OCI-LY7 (cell line): Measurements from ENCODE around the gene SPATA6. TPM values are rescaled to one million over a fixed set of nuclear protein-coding genes. Genes with fewer than 3 reads are reported as not detected.

Source experiments
- BruUV-seq: library from RNA; stranded (reverse); fragments of 400-500 nt; replicated peaks from 2 replicates; lab custom pipeline; 2021; lab: Mats Ljungman, UMichigan
- CTCF ChIA-PET: fragments of 300-600 bp; sonication (Branson Sonifier 250); formaldehyde crosslinking; loops from one replicate; lab custom pipeline; 2022; ENCODE audit warnings: antibody characterized with exemption; ENCODE audit not compliant: unreplicated experiment; lab: Charles Lee
- POLR2A ChIA-PET: fragments of 300-600 bp; sonication (Branson Sonifier 250); formaldehyde crosslinking; loops from one replicate; lab custom pipeline; 2022; ENCODE audit warnings: antibody characterized with exemption; lab: Charles Lee
- DNase-seq: peaks from one replicate; pipeline ENCODE4 v3.0.0-alpha.2; 2015; ENCODE audit warnings: low spot score
- H2AFZ ChIP-seq: fragments of 200-600 bp; sonication (generic), shearing (Covaris generic); 2 replicates; pipeline ENCODE4 v1.6.1; 2014; ENCODE audit warnings: mild to moderate bottlenecking, antibody characterized with exemption, low read length, moderate library complexity
- H3K27ac ChIP-seq: fragments of 200-600 bp; sonication (generic); 2 replicates; pipeline ENCODE4 v1.5.1; 2014; ENCODE audit warnings: mixed run types, low read depth, mild to moderate bottlenecking, moderate library complexity, low read length, inconsistent platforms; ENCODE audit not compliant: poor library complexity, severe bottlenecking
- H3K36me3 ChIP-seq: fragments of 200-600 bp; sonication (generic); 2 replicates; pipeline ENCODE4 v1.6.1; 2014; ENCODE audit warnings: mild to moderate bottlenecking, antibody characterized with exemption, low read length, moderate library complexity, mixed read lengths; ENCODE audit not compliant: insufficient read depth
- H3K4me1 ChIP-seq: fragments of 200-600 bp; sonication (generic); 2 replicates; pipeline ENCODE4 v1.5.1; 2014; ENCODE audit warnings: mild to moderate bottlenecking, low read length; ENCODE audit not compliant: insufficient read depth, poor library complexity, severe bottlenecking
- H3K4me2 ChIP-seq: fragments of 200-600 bp; sonication (generic); 2 replicates; pipeline ENCODE4 v1.6.1; 2014; ENCODE audit warnings: mild to moderate bottlenecking, low read length
- H3K4me3 ChIP-seq: fragments of 200-600 bp; sonication (generic); 2 replicates; pipeline ENCODE4 v1.5.1; 2014; ENCODE audit warnings: mild to moderate bottlenecking, low read depth, low read length; ENCODE audit not compliant: poor library complexity, severe bottlenecking
- H3K79me2 ChIP-seq: fragments of 200-600 bp; sonication (generic); 2 replicates; pipeline ENCODE4 v1.6.1; 2016; ENCODE audit warnings: low read depth, mild to moderate bottlenecking, low read length, moderate library complexity, mixed read lengths; ENCODE audit not compliant: insufficient read depth
- H3K9me2 ChIP-seq: fragments of 200-600 bp; sonication (generic); 2 replicates; pipeline ENCODE4 v1.6.1; 2016; ENCODE audit warnings: mild to moderate bottlenecking, low read length, mixed read lengths; ENCODE audit not compliant: insufficient read depth
- H3K9me3 ChIP-seq: fragments of 200-600 bp; sonication (generic); 2 replicates; pipeline ENCODE4 v1.6.1; 2014; ENCODE audit warnings: mild to moderate bottlenecking, mixed run types, low read length, mixed read lengths
- H4K20me1 ChIP-seq: fragments of 200-600 bp; sonication (generic); 2 replicates; pipeline ENCODE4 v1.6.1; 2014; ENCODE audit warnings: mild to moderate bottlenecking, antibody characterized with exemption, low read length, moderate library complexity, mixed read lengths; ENCODE audit not compliant: insufficient read depth
- EZH2phosphoT487 ChIP-seq: fragments of 200-600 bp; sonication (generic); IDR thresholded peaks from 2 replicates; pipeline ENCODE4 v1.6.1; 2018; ENCODE audit warnings: low read depth, borderline replicate concordance, mild to moderate bottlenecking, mixed run types, antibody characterized with exemption, low read length, moderate library complexity, mixed read lengths
- intact Hi-C: fragments of 100-400 bp; cut with micrococcal nuclease; formaldehyde crosslinking; loops from one replicate; pipeline ENCODE4 v1.10.0; 2022; ENCODE audit not compliant: unreplicated experiment
- total RNA-seq, 2 experiments: library from RNA; depleted of rRNA in 1 of 2; stranded (reverse); fragments of >200 nt in 1 of 2; shearing (Covaris generic) in 1 of 2; gene quantifications; 2 replicates each; pipeline ENCODE4 v1.2.3, GENCODE V29; 2014 to 2022
- TF ChIP-seq, protein P1 (sequence below): fragments of 200-600 bp; sonication (generic); conservative IDR thresholded peaks from 2 replicates; pipeline ENCODE4 v1.5.1; 2014; ENCODE audit warnings: mild to moderate bottlenecking, antibody characterized with exemption, low read length, moderate library complexity, mixed read lengths

SPATA6 gene
- total RNA-seq, 2 experiments from 2014 or later = 2.5 TPM; not detected in 1

DNA sequence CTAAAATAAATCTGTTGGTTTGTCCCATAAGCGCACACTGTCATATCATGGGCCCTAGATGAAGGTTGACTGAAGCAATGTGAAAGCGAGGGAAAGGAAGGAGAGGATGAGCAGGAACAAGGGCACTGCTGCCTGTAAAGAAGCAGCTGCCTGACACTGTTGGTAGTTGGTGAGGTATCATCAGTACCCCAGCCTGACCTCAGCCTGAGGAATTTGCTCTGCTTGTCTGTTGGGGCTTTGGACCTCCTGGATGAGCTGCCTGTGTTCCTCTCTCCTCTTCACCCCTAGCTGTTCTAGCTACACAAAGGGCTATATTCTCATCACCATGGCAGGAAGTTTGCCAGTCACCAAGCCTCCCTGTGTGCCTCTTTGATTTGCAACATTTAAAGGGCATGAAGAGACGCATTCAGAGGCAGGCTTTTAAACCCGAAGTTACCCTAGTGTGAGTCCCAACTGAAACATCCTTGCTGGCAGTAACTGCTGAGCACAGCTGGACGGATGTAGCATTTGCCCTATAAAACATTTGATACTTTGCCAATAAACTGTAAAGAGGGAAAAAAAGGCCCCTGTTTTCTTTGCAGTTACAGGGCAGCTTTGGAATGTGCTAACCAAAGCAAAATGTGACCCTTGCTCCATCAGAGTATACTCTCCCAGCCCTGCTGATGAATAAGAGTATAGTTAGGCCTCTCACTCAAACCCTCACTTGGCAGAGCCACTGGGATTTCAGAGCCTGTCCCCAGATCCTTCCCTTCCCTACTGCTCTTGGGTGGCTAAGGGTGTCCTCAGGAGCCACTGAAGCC is 22.2 kb upstream of the SPATA6 start:
- Histone ChIP-seq H3K79me2 (no peaks in the 10 kb centered on the region), H3K4me3 (no peak overlapping the region), H3K36me3 (no peaks in the 10 kb centered on the region), H2AFZ (no peak overlapping the region), H3K4me2 (no peak overlapping the region), H3K9me3 (no peaks in the 10 kb centered on the region), H3K27ac (no peak overlapping the region), H4K20me1 (no peaks in the 10 kb centered on the region), H3K9me2 (no peaks in the 10 kb centered on the region), H3K4me1 (no peaks in the 10 kb centered on the region)
- no peak for DNase-seq
- BruUV-seq = no TSS peak
- CTCF ChIA-PET = no interaction called here
- TF ChIP-seq, protein P1, sequence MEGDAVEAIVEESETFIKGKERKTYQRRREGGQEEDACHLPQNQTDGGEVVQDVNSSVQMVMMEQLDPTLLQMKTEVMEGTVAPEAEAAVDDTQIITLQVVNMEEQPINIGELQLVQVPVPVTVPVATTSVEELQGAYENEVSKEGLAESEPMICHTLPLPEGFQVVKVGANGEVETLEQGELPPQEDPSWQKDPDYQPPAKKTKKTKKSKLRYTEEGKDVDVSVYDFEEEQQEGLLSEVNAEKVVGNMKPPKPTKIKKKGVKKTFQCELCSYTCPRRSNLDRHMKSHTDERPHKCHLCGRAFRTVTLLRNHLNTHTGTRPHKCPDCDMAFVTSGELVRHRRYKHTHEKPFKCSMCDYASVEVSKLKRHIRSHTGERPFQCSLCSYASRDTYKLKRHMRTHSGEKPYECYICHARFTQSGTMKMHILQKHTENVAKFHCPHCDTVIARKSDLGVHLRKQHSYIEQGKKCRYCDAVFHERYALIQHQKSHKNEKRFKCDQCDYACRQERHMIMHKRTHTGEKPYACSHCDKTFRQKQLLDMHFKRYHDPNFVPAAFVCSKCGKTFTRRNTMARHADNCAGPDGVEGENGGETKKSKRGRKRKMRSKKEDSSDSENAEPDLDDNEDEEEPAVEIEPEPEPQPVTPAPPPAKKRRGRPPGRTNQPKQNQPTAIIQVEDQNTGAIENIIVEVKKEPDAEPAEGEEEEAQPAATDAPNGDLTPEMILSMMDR = no peak
- TF ChIP-seq EZH2phosphoT487 = no peak
- POLR2A ChIA-PET = no interaction called here
- intact Hi-C loops = no loop called here

DNA sequence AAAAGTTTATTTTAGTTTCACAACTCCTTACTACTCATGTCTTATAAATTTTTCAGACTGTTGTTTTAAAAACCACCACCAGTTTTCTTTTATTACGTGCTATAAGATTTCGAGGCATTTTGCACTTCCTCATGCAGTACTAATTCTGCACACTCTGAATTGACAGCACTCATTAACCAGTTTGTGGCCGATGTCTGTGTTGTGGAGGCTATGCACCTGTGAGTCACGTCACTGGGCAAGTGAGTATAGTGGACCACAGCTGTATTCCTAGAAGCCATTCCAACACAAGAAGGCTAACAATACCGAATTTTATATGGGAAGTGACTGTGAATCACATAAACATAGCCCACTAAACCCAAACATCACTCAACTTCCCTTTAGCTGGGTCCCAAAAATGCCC is 21.0 kb upstream of the SPATA6 start:
- no peak overlapping the region for H3K4me2 ChIP-seq
- H3K27ac ChIP-seq = no peak overlapping the region
- H3K9me2 ChIP-seq = no peaks in the 10 kb centered on the region
- no peaks in the 10 kb centered on the region for H3K9me3 ChIP-seq
- no peak for TF ChIP-seq EZH2phosphoT487
- TF ChIP-seq, protein P1 = no peak
- no peaks in the 10 kb centered on the region for H3K36me3 ChIP-seq
- DNase-seq = no peak
- H4K20me1 ChIP-seq = no peaks in the 10 kb centered on the region
- no peak overlapping the region for H3K4me3 ChIP-seq
- POLR2A ChIA-PET = no interaction called here
- CTCF ChIA-PET = no interaction called here
- intact Hi-C loops = no loop called here
- BruUV-seq = no TSS peak
- H3K79me2 ChIP-seq = no peaks in the 10 kb centered on the region
- no peak overlapping the region for H2AFZ ChIP-seq
- H3K4me1 ChIP-seq = no peaks in the 10 kb centered on the region

DNA sequence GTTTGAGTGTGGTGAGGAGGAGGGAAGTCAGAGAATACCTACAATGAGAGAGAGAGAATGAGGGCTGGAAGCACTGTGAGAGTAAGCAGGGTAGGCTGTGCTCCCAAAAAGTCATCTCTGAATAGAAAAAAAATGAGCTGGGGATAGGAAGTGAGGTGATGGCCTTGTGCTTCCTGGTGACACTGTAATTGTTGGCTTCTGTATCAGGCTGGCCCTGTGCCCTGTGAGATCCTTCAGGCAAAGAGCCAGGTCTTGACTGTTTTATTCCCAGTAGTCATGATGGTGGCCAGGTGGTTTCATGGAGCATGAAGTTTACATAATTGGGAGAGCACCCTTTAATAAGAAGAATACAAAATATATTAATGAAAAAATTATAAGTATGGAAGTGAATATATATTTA is 20.4 kb upstream of the SPATA6 start:
- no peak for DNase-seq
- H3K36me3 ChIP-seq = no peaks in the 10 kb centered on the region
- H3K27ac ChIP-seq = no peak overlapping the region
- no peaks in the 10 kb centered on the region for H3K4me1 ChIP-seq
- H3K9me3 ChIP-seq = no peaks in the 10 kb centered on the region
- intact Hi-C loops = no loop called here
- H3K4me3 ChIP-seq = no peak overlapping the region
- TF ChIP-seq EZH2phosphoT487 = no peak
- TF ChIP-seq, protein P1 = no peak
- H3K9me2 ChIP-seq = no peaks in the 10 kb centered on the region
- H3K4me2 ChIP-seq = no peak overlapping the region
- ChIA-PET CTCF (no interaction called here), POLR2A (no interaction called here)
- H3K79me2 ChIP-seq = no peaks in the 10 kb centered on the region
- no peaks in the 10 kb centered on the region for H4K20me1 ChIP-seq
- BruUV-seq = no TSS peak
- no peak overlapping the region for H2AFZ ChIP-seq
